ENCODE data around the gene SPINDOC. TPM values are rescaled to one million over a fixed set of nuclear protein-coding genes. Genes with fewer than 3 reads are reported as not detected.

Gene SPINDOC
- total RNA-seq, 1 experiment from 2014 or later: 50.9 TPM

DNA sequence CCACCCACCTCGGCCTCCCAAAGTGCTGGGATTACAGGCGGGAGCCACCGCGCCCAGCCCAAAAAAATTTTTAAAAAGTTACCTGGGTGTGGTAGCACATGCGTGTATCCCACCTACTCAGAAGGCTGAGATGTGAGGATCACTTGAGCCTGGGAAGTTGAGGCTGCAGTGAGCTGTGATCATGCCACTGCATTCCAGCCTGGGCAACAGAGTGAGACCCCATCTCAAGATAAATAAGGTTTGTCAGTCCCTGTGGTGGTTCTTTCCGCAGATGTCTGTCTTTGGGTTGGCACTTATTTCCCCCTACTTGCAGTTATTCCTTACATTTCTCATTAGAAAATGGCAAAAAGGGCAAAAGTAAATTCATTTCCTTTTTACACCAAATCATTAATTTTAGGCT is 33.6 kb downstream of the SPINDOC start:
- Histone ChIP-seq H3K79me2 (ENCODE audit: insufficient read depth, low read length) (peaks cover 90% of the 10 kb centered on the region), H3K4me2 (ENCODE audit: low read length) (peak overlapping the region; percentile 66), H3K4me3 (replicated peaks in 1 of 2; ENCODE audit: low read depth in 1 of 2, low read length in 2 of 2) (peak overlapping the region in 1 of 2 experiments; percentile 13; a peak in 1 of 4 replicates), H3K9me3 (ENCODE audit: control insufficient read depth in 1 of 2, insufficient read depth in 1 of 2, low read depth in 1 of 2, low read length in 2 of 2) (no peaks in the 10 kb centered on the region), H3K9ac (ENCODE audit: low read length) (peak overlapping the region; percentile 39), H3K36me3 (ENCODE audit: control insufficient read depth in 1 of 2, insufficient read depth in 2 of 2, low read length in 2 of 2) (peaks cover 0 to 2% of the 10 kb centered on the region in 2 experiments; a peak in 2 of 4 replicates), H3K9me2 (ENCODE audit: insufficient read depth) (no peaks in the 10 kb centered on the region), H3K27ac (ENCODE audit: low read depth, low read length) (no peak overlapping the region), H4K20me1 (ENCODE audit: insufficient read depth) (peaks cover 10% of the 10 kb centered on the region; the same call in 1 of the 2 replicates), H3K27me3 (ENCODE audit: insufficient read depth, low read length) (no peaks in the 10 kb centered on the region), H3K4me1 (ENCODE audit: control insufficient read depth in 1 of 2, insufficient read depth in 2 of 2, low read length in 2 of 2) (peaks cover 24 to 37% of the 10 kb centered on the region in 2 experiments), H2AFZ (ENCODE audit: low read depth, low read length, poor library complexity, severe bottlenecking) (no peak overlapping the region)
- ChIA-PET CTCF (interaction anchor here (0.8 to 1.7 kb wide), 2 partner anchors 26 to 306 kb away, joined by 3 read pairs; no protein-coding TSS in a partner anchor), POLR2A (no interaction called here), RAD21 (ENCODE audit: low non-redundant PET in 1 of 2, low total read pairs in 2 of 2, uncharacterized antibody in 2 of 2, unreplicated experiment in 2 of 2) (no interaction called here)
- intact Hi-C loops (cut with micrococcal nuclease): no loop called here
- TF ChIP-seq SP1 (IDR thresholded peaks at IDR 0.05; ENCODE audit: low read depth): no peak
- no peak for TF ChIP-seq CBX3 (IDR thresholded peaks at IDR 0.05; ENCODE audit: low read depth)
- no peak for TF ChIP-seq YY1 (IDR thresholded peaks at IDR 0.05; ENCODE audit: extremely low read depth, insufficient replicate concordance, low read depth, low read length)
- no peak for TF ChIP-seq POLR2A (IDR thresholded peaks at IDR 0.05; ENCODE audit: borderline replicate concordance, extremely low read depth, insufficient read depth, insufficient read length)
- TF ChIP-seq, protein P1, sequence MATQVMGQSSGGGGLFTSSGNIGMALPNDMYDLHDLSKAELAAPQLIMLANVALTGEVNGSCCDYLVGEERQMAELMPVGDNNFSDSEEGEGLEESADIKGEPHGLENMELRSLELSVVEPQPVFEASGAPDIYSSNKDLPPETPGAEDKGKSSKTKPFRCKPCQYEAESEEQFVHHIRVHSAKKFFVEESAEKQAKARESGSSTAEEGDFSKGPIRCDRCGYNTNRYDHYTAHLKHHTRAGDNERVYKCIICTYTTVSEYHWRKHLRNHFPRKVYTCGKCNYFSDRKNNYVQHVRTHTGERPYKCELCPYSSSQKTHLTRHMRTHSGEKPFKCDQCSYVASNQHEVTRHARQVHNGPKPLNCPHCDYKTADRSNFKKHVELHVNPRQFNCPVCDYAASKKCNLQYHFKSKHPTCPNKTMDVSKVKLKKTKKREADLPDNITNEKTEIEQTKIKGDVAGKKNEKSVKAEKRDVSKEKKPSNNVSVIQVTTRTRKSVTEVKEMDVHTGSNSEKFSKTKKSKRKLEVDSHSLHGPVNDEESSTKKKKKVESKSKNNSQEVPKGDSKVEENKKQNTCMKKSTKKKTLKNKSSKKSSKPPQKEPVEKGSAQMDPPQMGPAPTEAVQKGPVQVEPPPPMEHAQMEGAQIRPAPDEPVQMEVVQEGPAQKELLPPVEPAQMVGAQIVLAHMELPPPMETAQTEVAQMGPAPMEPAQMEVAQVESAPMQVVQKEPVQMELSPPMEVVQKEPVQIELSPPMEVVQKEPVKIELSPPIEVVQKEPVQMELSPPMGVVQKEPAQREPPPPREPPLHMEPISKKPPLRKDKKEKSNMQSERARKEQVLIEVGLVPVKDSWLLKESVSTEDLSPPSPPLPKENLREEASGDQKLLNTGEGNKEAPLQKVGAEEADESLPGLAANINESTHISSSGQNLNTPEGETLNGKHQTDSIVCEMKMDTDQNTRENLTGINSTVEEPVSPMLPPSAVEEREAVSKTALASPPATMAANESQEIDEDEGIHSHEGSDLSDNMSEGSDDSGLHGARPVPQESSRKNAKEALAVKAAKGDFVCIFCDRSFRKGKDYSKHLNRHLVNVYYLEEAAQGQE (IDR thresholded peaks at IDR 0.05; ENCODE audit: low read depth): no peak
- TF ChIP-seq, protein P2, sequence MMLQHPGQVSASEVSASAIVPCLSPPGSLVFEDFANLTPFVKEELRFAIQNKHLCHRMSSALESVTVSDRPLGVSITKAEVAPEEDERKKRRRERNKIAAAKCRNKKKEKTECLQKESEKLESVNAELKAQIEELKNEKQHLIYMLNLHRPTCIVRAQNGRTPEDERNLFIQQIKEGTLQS (IDR thresholded peaks at IDR 0.05): no peak
- no peak for TF ChIP-seq EZH2 (IDR thresholded peaks at IDR 0.05)
- TF ChIP-seq EGR1 (IDR thresholded peaks at IDR 0.05; ENCODE audit: low read depth): no peak
- no peak for TF ChIP-seq FOSL1 (IDR thresholded peaks at IDR 0.05; ENCODE audit: low read depth)
- no peak for TF ChIP-seq SIN3A (IDR thresholded peaks at IDR 0.05; ENCODE audit: low read depth)
- TF ChIP-seq TCF7L2 (IDR thresholded peaks at IDR 0.05; ENCODE audit: borderline replicate concordance, extremely low read depth, insufficient read depth, insufficient read length): no peak
- TF ChIP-seq SRF (IDR thresholded peaks at IDR 0.05; ENCODE audit: low read depth): no peak
- no peak for TF ChIP-seq CEBPB (IDR thresholded peaks at IDR 0.05; ENCODE audit: low read depth)
- no TSS peak for BruUV-seq (replicated peaks)
- DNase-seq (ENCODE audit: low read depth, low spot score) (no peak), ATAC-seq (no peak)
